Nephron (organoid): ENCODE results near the gene ZNF784.
"Not testable (repeated sequence)": the region's sequence is repeated elsewhere in the genome, so short reads cannot be mapped to it uniquely, and the experiment has no call there.

ENCODE experiments used
- H3K27ac Mint-ChIP-seq, 3 experiments: 2 replicates each; pipeline ENCODE4 v1.8.0; 2020; ENCODE audit warnings: mixed read lengths in 3 of 3, mild to moderate bottlenecking in 2 of 3, moderate library complexity in 1 of 3
- H3K27me3 Mint-ChIP-seq: 2 replicates; pipeline ENCODE4 v1.8.0; 2021; ENCODE audit warnings: low read depth, mild to moderate bottlenecking, moderate library complexity, mixed read lengths
- H3K36me3 Mint-ChIP-seq: 2 replicates; pipeline ENCODE4 v1.8.0; 2020; ENCODE audit warnings: low read depth, mixed read lengths
- H3K4me1 Mint-ChIP-seq: 2 replicates; pipeline ENCODE4 v1.8.0; 2020; ENCODE audit warnings: mixed read lengths
- H3K4me3 Mint-ChIP-seq, 3 experiments: 2 replicates each; pipeline ENCODE4 v1.8.0; 2020; ENCODE audit warnings: mild to moderate bottlenecking in 3 of 3, mixed read lengths in 3 of 3, moderate library complexity in 2 of 3
- H3K9me3 Mint-ChIP-seq: 2 replicates; pipeline ENCODE4 v1.8.0; 2020; ENCODE audit warnings: mixed read lengths
- TF ChIP-seq, protein P1 (sequence below), 3 experiments: fragments of 200-600 bp; sonication (generic); IDR thresholded peaks; one replicate each; pipeline ENCODE4 v1.5.0; 2021; ENCODE audit warnings: antibody characterized with exemption in 3 of 3; ENCODE audit not compliant: unreplicated experiment in 3 of 3

Gene ZNF784

GRCh38 chr19:55590109-55590508 is 34.3 kb downstream of the ZNF784 start:
- Mint-ChIP-seq H3K27me3 (peaks cover 6% of the 10 kb centered on the region), H3K4me3 (no peak overlapping the region), H3K9me3 (no peaks in the 10 kb centered on the region), H3K27ac (peak overlapping the region in 2 of 3 experiments; percentile 13 to 21), H3K36me3 (peaks cover 20% of the 10 kb centered on the region), H3K4me1 (peaks cover 25% of the 10 kb centered on the region)
- TF ChIP-seq, protein P1, sequence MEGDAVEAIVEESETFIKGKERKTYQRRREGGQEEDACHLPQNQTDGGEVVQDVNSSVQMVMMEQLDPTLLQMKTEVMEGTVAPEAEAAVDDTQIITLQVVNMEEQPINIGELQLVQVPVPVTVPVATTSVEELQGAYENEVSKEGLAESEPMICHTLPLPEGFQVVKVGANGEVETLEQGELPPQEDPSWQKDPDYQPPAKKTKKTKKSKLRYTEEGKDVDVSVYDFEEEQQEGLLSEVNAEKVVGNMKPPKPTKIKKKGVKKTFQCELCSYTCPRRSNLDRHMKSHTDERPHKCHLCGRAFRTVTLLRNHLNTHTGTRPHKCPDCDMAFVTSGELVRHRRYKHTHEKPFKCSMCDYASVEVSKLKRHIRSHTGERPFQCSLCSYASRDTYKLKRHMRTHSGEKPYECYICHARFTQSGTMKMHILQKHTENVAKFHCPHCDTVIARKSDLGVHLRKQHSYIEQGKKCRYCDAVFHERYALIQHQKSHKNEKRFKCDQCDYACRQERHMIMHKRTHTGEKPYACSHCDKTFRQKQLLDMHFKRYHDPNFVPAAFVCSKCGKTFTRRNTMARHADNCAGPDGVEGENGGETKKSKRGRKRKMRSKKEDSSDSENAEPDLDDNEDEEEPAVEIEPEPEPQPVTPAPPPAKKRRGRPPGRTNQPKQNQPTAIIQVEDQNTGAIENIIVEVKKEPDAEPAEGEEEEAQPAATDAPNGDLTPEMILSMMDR (IDR thresholded peaks at IDR 0.05; ENCODE audit: unreplicated experiment in 3 of 3): no peak

DNA sequence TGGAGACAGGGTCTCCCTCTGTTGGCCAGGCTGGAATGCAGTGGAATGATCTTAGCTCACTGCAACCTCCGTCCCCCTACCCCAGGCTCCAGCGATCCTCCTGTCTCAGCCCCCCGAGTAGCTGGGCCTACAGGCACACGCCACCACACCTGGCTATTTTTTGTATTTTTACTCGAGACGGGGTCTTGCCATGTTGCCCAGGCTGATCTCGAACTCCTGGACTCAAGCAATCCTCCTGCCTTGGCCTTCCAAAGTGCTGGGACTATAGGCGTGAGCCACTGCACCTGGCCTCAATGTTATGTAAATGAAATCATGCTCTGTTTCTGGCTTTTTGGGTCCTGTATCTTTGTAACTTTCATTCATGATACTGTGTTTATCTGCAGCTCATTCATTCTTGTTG is 35.6 kb downstream of the ZNF784 start:
- H3K9me3 Mint-ChIP-seq: no peaks in the 10 kb centered on the region
- H3K4me1 Mint-ChIP-seq: peaks cover 31% of the 10 kb centered on the region
- H3K36me3 Mint-ChIP-seq: peaks cover 11% of the 10 kb centered on the region
- H3K27ac Mint-ChIP-seq: peak overlapping the region in 2 of 3 experiments; percentile 53 to 68
- H3K4me3 Mint-ChIP-seq: peak overlapping the region in 2 of 3 experiments; percentile 17 to 45
- H3K27me3 Mint-ChIP-seq: peaks cover 6% of the 10 kb centered on the region
- TF ChIP-seq, protein P1 (IDR thresholded peaks at IDR 0.05; ENCODE audit: unreplicated experiment in 3 of 3): no peak

GRCh38 chr19:55586976-55587668 is 37.2 kb downstream of the ZNF784 start:
- TF ChIP-seq, protein P1 (IDR thresholded peaks at IDR 0.05; ENCODE audit: unreplicated experiment in 3 of 3): no peak
- H3K36me3 Mint-ChIP-seq: peaks cover 7% of the 10 kb centered on the region
- H3K27ac Mint-ChIP-seq: peak overlapping the region; percentile 97 to 100 (median 99)
- H3K4me3 Mint-ChIP-seq: peak overlapping the region; percentile 77 to 84 (median 80)
- H3K27me3 Mint-ChIP-seq: peaks cover 6% of the 10 kb centered on the region
- no peaks in the 10 kb centered on the region for H3K9me3 Mint-ChIP-seq
- peaks cover 33% of the 10 kb centered on the region for H3K4me1 Mint-ChIP-seq

- peaks cover 45% of the 10 kb centered on the region for H3K4me1 Mint-ChIP-seq
- no peaks in the 10 kb centered on the region for H3K9me3 Mint-ChIP-seq
- TF ChIP-seq, protein P1 (IDR thresholded peaks at IDR 0.05; ENCODE audit: unreplicated experiment in 3 of 3): no peak
- no peaks in the 10 kb centered on the region for H3K36me3 Mint-ChIP-seq
- peaks cover 6% of the 10 kb centered on the region for H3K27me3 Mint-ChIP-seq
- peak overlapping the region; percentile 77 to 84 (median 80) for H3K4me3 Mint-ChIP-seq
- H3K27ac Mint-ChIP-seq: peak overlapping the region; percentile 97 to 100 (median 99)
These were observed 38.6 kb downstream of the ZNF784 start for GRCh38 chr19:55585658-55586339.

DNA sequence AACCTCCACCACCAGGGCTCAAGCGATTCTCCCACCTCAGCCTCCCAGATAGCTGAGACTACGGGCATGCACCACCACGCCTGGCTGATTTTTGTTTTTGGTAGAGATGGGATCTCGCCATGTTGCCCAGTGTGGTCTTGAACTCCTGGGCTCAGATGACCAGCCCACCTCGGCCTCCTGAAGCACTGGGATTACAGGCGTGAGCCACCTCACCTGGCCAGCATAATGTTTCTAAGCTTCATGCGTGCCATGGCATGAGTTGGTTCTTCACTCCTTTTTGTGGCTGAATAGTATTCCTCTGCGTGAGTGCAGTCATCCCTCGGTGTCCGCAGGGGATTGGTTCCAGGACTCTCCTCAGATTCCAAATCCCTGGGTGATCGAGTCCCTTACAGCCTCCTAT is 39.5 kb downstream of the ZNF784 start:
- peaks cover 6% of the 10 kb centered on the region for H3K27me3 Mint-ChIP-seq
- H3K27ac Mint-ChIP-seq: peak overlapping the region; percentile 97 to 100 (median 99)
- TF ChIP-seq, protein P1 (IDR thresholded peaks at IDR 0.05; ENCODE audit: unreplicated experiment in 3 of 3): no peak
- H3K36me3 Mint-ChIP-seq: peaks cover under 1% of the 10 kb centered on the region
- peak overlapping the region; percentile 77 to 80 (median 78) for H3K4me3 Mint-ChIP-seq
- H3K9me3 Mint-ChIP-seq: no peaks in the 10 kb centered on the region
- H3K4me1 Mint-ChIP-seq: peaks cover 46% of the 10 kb centered on the region

DNA sequence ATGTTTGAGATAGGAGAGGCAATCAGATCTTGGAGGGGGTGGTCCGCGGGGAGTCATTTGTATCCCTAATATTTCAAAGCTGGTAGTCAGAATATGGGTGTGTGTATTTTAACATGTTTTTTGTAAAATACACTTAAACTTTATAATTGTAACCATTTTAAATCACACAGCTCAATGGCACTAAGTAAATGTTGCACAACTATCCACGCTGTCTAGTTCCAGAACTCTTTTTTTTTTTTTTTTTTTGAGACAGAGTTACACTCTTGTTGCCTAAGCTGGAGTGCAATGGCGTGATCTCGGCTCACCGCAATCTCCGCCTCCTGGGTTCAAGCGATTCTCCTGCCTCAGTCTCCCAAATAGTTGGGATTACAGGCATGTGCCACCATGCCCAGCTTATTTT is 40.5 kb downstream of the ZNF784 start:
- Mint-ChIP-seq H3K27ac (peak overlapping the region; percentile 82 to 99 (median 97)), H3K4me1 (peaks cover 50% of the 10 kb centered on the region), H3K4me3 (peak overlapping the region in 1 of 3 experiments; percentile 26)
- not testable (repeated sequence) for H3K36me3 Mint-ChIP-seq, H3K27me3 Mint-ChIP-seq, H3K9me3 Mint-ChIP-seq

GRCh38 chr19:55582284-55582683 is 42.1 kb downstream of the ZNF784 start:
- H3K9me3 Mint-ChIP-seq, H3K27me3 Mint-ChIP-seq, H3K36me3 Mint-ChIP-seq: not testable (repeated sequence)
- peak overlapping the region; percentile 87 to 98 (median 96) for H3K27ac Mint-ChIP-seq
- H3K4me3 Mint-ChIP-seq: peak overlapping the region; percentile 99
- H3K4me1 Mint-ChIP-seq: peaks cover 47% of the 10 kb centered on the region
